Measurements from ENCODE around the gene MICU1.
"Not testable (repeated sequence)": the region's sequence is repeated elsewhere in the genome, so short reads cannot be mapped to it uniquely, and the experiment has no call there.

MICU1 gene

GRCh38 chr10:72386916-72387586 is 238.8 kb downstream of the MICU1 start:
- DNase-seq (ENCODE audit: low spot score): no peak

- no peak for DNase-seq (ENCODE audit: low spot score)
Observed at GRCh38 chr10:72385724-72386123, 240.2 kb downstream of the MICU1 start.

- DNase-seq (ENCODE audit: low spot score): not testable (repeated sequence)
Observed at GRCh38 chr10:72384982-72385381, 240.9 kb downstream of the MICU1 start.

- no peak for DNase-seq (ENCODE audit: low spot score)
Observed at GRCh38 chr10:72379776-72380175, 246.1 kb downstream of the MICU1 start.

GRCh38 chr10:72379062-72379461 is 246.8 kb downstream of the MICU1 start:
- DNase-seq (ENCODE audit: low spot score): no peak

GRCh38 chr10:72375585-72375984 is 250.3 kb downstream of the MICU1 start:
- DNase-seq (ENCODE audit: low spot score): peak; percentile 23

GRCh38 chr10:72375173-72375572 is 250.7 kb downstream of the MICU1 start:
- DNase-seq (ENCODE audit: low spot score): no peak

- DNase-seq (ENCODE audit: low spot score): no peak
Observed at GRCh38 chr10:72370201-72370722, 255.6 kb downstream of the MICU1 start.

GRCh38 chr10:72367301-72367960 is 258.4 kb downstream of the MICU1 start:
- no peak for DNase-seq (ENCODE audit: low spot score)

- DNase-seq (ENCODE audit: low spot score): no peak
Observed at GRCh38 chr10:72365106-72365895, 260.6 kb downstream of the MICU1 start.

GRCh38 chr10:72364239-72364777 is 261.6 kb downstream of the MICU1 start:
- DNase-seq (ENCODE audit: low spot score): peak; percentile 64

- DNase-seq (ENCODE audit: low spot score): no peak
Observed at GRCh38 chr10:72356987-72357386, 268.9 kb downstream of the MICU1 start.

- no peak for DNase-seq (ENCODE audit: low spot score)
Observed at GRCh38 chr10:72356115-72356514, 269.8 kb downstream of the MICU1 start.

- DNase-seq (ENCODE audit: low spot score): no peak
Observed at GRCh38 chr10:72355214-72355555, 270.7 kb downstream of the MICU1 start.

- peak; percentile 89 for DNase-seq (ENCODE audit: low spot score)
Observed at GRCh38 chr10:72354356-72355213, 271.3 kb downstream of the MICU1 start, which contains the start of gene DNAJB12. TSS of gene DNAJB12 (minus strand) at chr10:72354919. CDS start at chr10:72354897, 22 bp downstream.

- peak; percentile 23 for DNase-seq (ENCODE audit: low spot score)
Observed at GRCh38 chr10:72353965-72354355, 271.9 kb downstream of the MICU1 start.

- DNase-seq (ENCODE audit: low spot score): peak; percentile 28
Observed at GRCh38 chr10:72353028-72353964, 272.6 kb downstream of the MICU1 start.

GRCh38 chr10:72351479-72351878 is 274.4 kb downstream of the MICU1 start:
- DNase-seq (ENCODE audit: low spot score): no peak

GRCh38 chr10:72349438-72349837 is 276.4 kb downstream of the MICU1 start:
- no peak for DNase-seq (ENCODE audit: low spot score)

GRCh38 chr10:72348282-72348681 is 277.6 kb downstream of the MICU1 start:
- no peak for DNase-seq (ENCODE audit: low spot score)
